Skeletal muscle satellite cell (primary cell): ENCODE measurements around the gene STK39.
A peak's percentile ranks its signal among the peaks of the same experiment; 100 is the strongest.
"Not testable (repeated sequence)": the region's sequence is repeated elsewhere in the genome, so short reads cannot be mapped to it uniquely, and the experiment has no call there.

ENCODE experiments used
- H3K27me3 ChIP-seq: 2 replicates; pipeline ENCODE4 v1.7.0; 2013; ENCODE audit warnings: low read length; ENCODE audit not compliant: control insufficient read depth, insufficient read depth
- H3K36me3 ChIP-seq: 2 replicates; pipeline ENCODE4 v1.7.0; 2013; ENCODE audit warnings: mild to moderate bottlenecking, control low read depth, low read length; ENCODE audit not compliant: insufficient read depth
- H3K4me1 ChIP-seq: 2 replicates; pipeline ENCODE4 v1.7.0; 2013; ENCODE audit warnings: low read length; ENCODE audit not compliant: control insufficient read depth, insufficient read depth
- H3K4me2 ChIP-seq: 2 replicates; pipeline ENCODE4 v1.7.0; 2013; ENCODE audit warnings: mild to moderate bottlenecking, low read length
- H3K4me3 ChIP-seq: 2 replicates; pipeline ENCODE4 v1.7.0; 2013; ENCODE audit warnings: low read length
- H3K9ac ChIP-seq: 2 replicates; pipeline ENCODE4 v1.7.0; 2013; ENCODE audit warnings: mild to moderate bottlenecking, low read depth, low read length, moderate library complexity
- H3K9me3 ChIP-seq: replicated peaks from 2 replicates; pipeline ENCODE4 v1.7.0; 2013; ENCODE audit warnings: mild to moderate bottlenecking, control low read depth, low read length

Gene STK39

GRCh38 chr2:168137510-168138180 is 109.8 kb downstream of the STK39 start:
- Histone ChIP-seq H3K4me1 (peaks cover 10% of the 10 kb centered on the region), H3K27me3 (no peaks in the 10 kb centered on the region), H3K36me3 (peaks cover 34% of the 10 kb centered on the region), H3K9me3 (no peaks in the 10 kb centered on the region), H3K4me3 (no peak overlapping the region), H3K4me2 (no peak overlapping the region), H3K9ac (no peak overlapping the region)

DNA sequence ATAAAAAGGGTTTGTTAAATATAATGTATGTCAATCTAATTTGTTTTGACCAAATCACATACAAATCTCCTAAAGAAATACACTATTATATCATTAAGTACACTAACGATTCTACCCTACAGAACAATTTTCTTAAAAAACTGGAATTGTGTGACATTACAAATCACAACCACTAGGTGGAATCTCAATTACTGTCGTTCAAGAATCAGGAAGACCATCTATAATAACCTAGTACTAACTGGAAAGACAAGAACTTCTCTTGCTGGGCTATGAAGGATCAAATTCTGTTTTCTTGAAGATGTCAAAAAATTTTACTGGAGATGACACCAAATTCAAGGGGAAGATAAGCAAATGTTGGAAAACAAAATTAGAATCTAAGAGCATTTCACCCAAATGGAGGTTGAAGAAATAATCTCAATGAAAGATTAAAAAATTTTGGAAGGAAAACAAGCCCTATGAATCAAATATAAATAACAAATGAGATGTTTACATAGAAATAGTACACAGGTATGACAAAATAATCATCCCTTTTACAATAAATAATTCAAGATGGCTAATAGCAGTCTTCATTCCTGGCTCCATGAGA is 110.9 kb downstream of the STK39 start:
- Histone ChIP-seq H3K4me2 (no peak overlapping the region), H3K9me3 (no peaks in the 10 kb centered on the region), H3K4me3 (no peak overlapping the region), H3K4me1 (peaks cover 10% of the 10 kb centered on the region), H3K36me3 (peaks cover 33% of the 10 kb centered on the region), H3K9ac (no peak overlapping the region), H3K27me3 (no peaks in the 10 kb centered on the region)

- Histone ChIP-seq H3K9me3 (no peaks in the 10 kb centered on the region), H3K4me1 (peaks cover 10% of the 10 kb centered on the region), H3K36me3 (peaks cover 30% of the 10 kb centered on the region), H3K4me2 (peak overlapping the region; percentile 31), H3K27me3 (no peaks in the 10 kb centered on the region), H3K9ac (no peak overlapping the region), H3K4me3 (no peak overlapping the region)
Measured at GRCh38 chr2:168135630-168136029, 111.8 kb downstream of the STK39 start.

GRCh38 chr2:168135121-168135520 is 112.3 kb downstream of the STK39 start:
- peaks cover 28% of the 10 kb centered on the region for H3K36me3 ChIP-seq
- no peaks in the 10 kb centered on the region for H3K9me3 ChIP-seq
- peaks cover 10% of the 10 kb centered on the region for H3K4me1 ChIP-seq
- peak overlapping the region; percentile 12 for H3K4me3 ChIP-seq
- no peaks in the 10 kb centered on the region for H3K27me3 ChIP-seq
- peak overlapping the region; percentile 31 for H3K4me2 ChIP-seq
- no peak overlapping the region for H3K9ac ChIP-seq

DNA sequence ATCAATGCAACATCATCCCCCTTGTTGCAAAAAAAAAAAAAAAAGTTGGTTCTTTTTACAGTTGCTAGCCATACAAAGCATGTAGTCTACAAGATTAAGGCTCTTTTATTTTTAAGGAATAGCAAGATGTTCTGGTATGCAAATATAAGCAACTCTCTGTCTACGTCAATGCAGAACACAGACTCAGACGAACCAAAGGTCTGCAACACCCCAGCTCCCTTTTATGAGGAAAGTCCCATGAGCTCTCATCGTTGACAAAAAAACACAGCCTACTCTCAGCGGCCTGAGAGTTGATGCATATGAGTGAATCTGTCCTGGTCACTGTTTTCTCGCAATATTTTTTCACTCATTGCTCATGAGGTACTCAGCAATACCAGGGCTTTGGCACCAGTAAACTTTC is 112.9 kb downstream of the STK39 start:
- Histone ChIP-seq H3K4me1 (peaks cover 10% of the 10 kb centered on the region), H3K4me2 (no peak overlapping the region), H3K9ac (no peak overlapping the region), H3K36me3 (peaks cover 32% of the 10 kb centered on the region), H3K4me3 (no peak overlapping the region), H3K9me3 (no peaks in the 10 kb centered on the region), H3K27me3 (no peaks in the 10 kb centered on the region)

DNA sequence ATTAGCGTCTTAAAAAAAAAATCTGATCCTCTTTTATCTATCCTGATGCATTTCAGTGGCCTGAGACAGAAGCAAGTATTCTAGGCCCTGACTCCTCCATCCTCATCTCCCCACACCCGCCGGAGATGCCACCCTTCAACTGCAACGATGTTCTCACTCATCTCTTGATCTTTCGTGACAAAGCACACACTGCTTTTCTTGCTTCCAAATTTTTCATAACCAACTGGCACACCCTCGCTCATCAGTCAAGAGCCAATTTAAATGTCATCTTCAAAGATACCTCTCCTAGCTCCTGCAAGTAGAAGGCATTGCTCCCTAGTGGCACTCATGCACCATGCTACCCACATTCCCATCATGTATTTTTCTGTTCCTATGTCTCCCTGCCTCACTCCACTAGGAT is 115.0 kb downstream of the STK39 start:
- Histone ChIP-seq H3K27me3 (no peaks in the 10 kb centered on the region), H3K9ac (no peak overlapping the region), H3K36me3 (peaks cover 25% of the 10 kb centered on the region), H3K4me2 (no peak overlapping the region), H3K4me3 (no peak overlapping the region), H3K9me3 (no peaks in the 10 kb centered on the region), H3K4me1 (peaks cover 10% of the 10 kb centered on the region)

- Histone ChIP-seq H3K36me3 (peaks cover 37% of the 10 kb centered on the region), H3K4me1 (peaks cover 6% of the 10 kb centered on the region), H3K9me3 (no peaks in the 10 kb centered on the region), H3K4me2 (no peak overlapping the region), H3K27me3 (no peaks in the 10 kb centered on the region), H3K4me3 (no peak overlapping the region), H3K9ac (no peak overlapping the region)
Measured at GRCh38 chr2:168130346-168130745, 117.0 kb downstream of the STK39 start.

DNA sequence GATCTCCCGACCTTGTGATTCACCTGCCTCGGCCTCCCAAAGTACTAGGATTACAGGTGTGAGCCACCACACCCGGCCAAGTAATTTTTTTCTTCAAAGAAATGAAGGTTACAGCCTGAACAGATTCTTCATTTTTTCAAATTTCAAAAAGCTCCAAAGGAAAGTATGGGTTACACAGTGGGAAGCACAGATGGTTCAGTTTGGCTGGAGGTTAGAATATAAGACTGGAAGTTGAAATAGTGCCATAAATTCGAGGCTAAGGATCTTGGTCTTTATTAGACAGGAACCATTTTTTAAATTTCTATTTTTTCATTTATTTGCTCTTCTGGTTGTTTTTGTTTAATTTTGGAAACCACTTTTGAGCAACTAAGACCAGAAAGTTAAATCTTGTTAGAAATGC is 120.0 kb downstream of the STK39 start:
- H3K27me3 ChIP-seq: no peaks in the 10 kb centered on the region
- H3K36me3 ChIP-seq: peaks cover 42% of the 10 kb centered on the region
- no peak overlapping the region for H3K4me3 ChIP-seq
- H3K9me3 ChIP-seq: no peaks in the 10 kb centered on the region
- H3K4me2 ChIP-seq: no peak overlapping the region
- H3K9ac ChIP-seq: no peak overlapping the region
- no peaks in the 10 kb centered on the region for H3K4me1 ChIP-seq

DNA sequence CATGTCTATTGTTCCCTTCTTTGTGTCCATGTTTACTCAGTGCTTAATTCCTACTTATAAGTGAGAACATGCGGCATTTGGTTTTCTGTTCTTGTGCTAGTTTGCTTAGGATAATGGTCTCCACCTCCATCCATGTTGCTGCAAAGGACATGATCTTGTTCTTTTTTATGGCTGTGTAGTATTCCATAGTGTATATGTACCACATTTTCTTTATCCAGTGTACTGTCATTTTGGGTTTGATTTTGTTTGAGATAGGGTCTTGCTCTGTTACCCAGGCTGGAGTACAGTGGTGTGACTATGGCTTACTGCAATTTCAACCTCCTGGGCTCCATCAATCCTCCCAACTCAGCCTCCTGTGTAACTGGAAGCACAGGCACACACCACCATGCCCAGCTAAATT is 125.2 kb downstream of the STK39 start:
- not testable (repeated sequence) for H3K9ac ChIP-seq, H3K9me3 ChIP-seq, H3K4me2 ChIP-seq, H3K4me3 ChIP-seq, H3K27me3 ChIP-seq, H3K4me1 ChIP-seq
- H3K36me3 ChIP-seq: peaks cover 47% of the 10 kb centered on the region

- H3K4me3 ChIP-seq: no peak overlapping the region
- H3K4me1 ChIP-seq: peaks cover 3% of the 10 kb centered on the region
- H3K9me3 ChIP-seq: no peaks in the 10 kb centered on the region
- no peak overlapping the region for H3K4me2 ChIP-seq
- no peaks in the 10 kb centered on the region for H3K27me3 ChIP-seq
- peaks cover 36% of the 10 kb centered on the region for H3K36me3 ChIP-seq
- H3K9ac ChIP-seq: no peak overlapping the region
Measured at GRCh38 chr2:168120730-168121129, 126.7 kb downstream of the STK39 start.

- peaks cover 3% of the 10 kb centered on the region for H3K4me1 ChIP-seq
- H3K4me3 ChIP-seq: no peak overlapping the region
- H3K9ac ChIP-seq: no peak overlapping the region
- H3K27me3 ChIP-seq: no peaks in the 10 kb centered on the region
- no peaks in the 10 kb centered on the region for H3K9me3 ChIP-seq
- peaks cover 34% of the 10 kb centered on the region for H3K36me3 ChIP-seq
- no peak overlapping the region for H3K4me2 ChIP-seq
Measured at GRCh38 chr2:168120310-168120709, 127.1 kb downstream of the STK39 start.

- Histone ChIP-seq H3K27me3 (no peaks in the 10 kb centered on the region), H3K9ac (peak overlapping the region; percentile 10), H3K36me3 (peaks cover 37% of the 10 kb centered on the region), H3K4me1 (peaks cover 3% of the 10 kb centered on the region), H3K4me2 (no peak overlapping the region), H3K4me3 (no peak overlapping the region), H3K9me3 (no peaks in the 10 kb centered on the region)
Measured at GRCh38 chr2:168119515-168120141, 127.8 kb downstream of the STK39 start.
